GM23338 (cell line): ENCODE results near the gene CNOT4. TPM values are rescaled to one million over a fixed set of nuclear protein-coding genes. Genes with fewer than 3 reads are reported as not detected.

Source experiments
- ATAC-seq: fragments of 200-7000 bp; cut with Tn5 transposase; 3 replicates; pipeline ENCODE4 v1.9.1; 2020
- DNase-seq: peaks from one replicate; pipeline ENCODE4 v3.0.0-alpha.2; 2015; ENCODE audit warnings: low spot score
- H2AFZ ChIP-seq: fragments of 200-600 bp; sonication (generic); 2 replicates; pipeline ENCODE4 v1.8.0; 2016; ENCODE audit warnings: antibody characterized with exemption, mild to moderate bottlenecking, moderate library complexity
- H3F3A ChIP-seq: fragments of 200-600 bp; sonication (generic); replicated peaks from 2 replicates; pipeline ENCODE4 v1.8.0; 2017; ENCODE audit warnings: antibody characterized with exemption, mixed run types, low read depth
- H3K27ac ChIP-seq: fragments of 200-600 bp; sonication (generic); 2 replicates; pipeline ENCODE4 v1.6.1; 2016; ENCODE audit warnings: low read depth
- H3K27me3 ChIP-seq: fragments of 200-600 bp; sonication (generic); 2 replicates; pipeline ENCODE4 v1.8.0; 2016; ENCODE audit warnings: mild to moderate bottlenecking, mixed run types, moderate library complexity; ENCODE audit not compliant: insufficient read depth
- H3K36me3 ChIP-seq: fragments of 200-600 bp; sonication (generic); 2 replicates; pipeline ENCODE4 v1.8.0; 2016; ENCODE audit warnings: mild to moderate bottlenecking; ENCODE audit not compliant: insufficient read depth
- H3K4me1 ChIP-seq: fragments of 200-600 bp; sonication (generic); 2 replicates; pipeline ENCODE4 v1.8.0; 2016; ENCODE audit warnings: mild to moderate bottlenecking, moderate library complexity; ENCODE audit not compliant: insufficient read depth
- H3K4me2 ChIP-seq: fragments of 200-600 bp; sonication (generic); 2 replicates; pipeline ENCODE4 v1.7.1; 2017; ENCODE audit warnings: mixed run types
- H3K4me3 ChIP-seq: fragments of 200-600 bp; sonication (generic); 2 replicates; pipeline ENCODE4 v1.6.1; 2016; ENCODE audit warnings: mixed run types
- H3K79me2 ChIP-seq: fragments of 200-600 bp; sonication (generic); replicated peaks from 2 replicates; pipeline ENCODE4 v1.8.0; 2017; ENCODE audit warnings: mild to moderate bottlenecking; ENCODE audit not compliant: insufficient read depth
- H3K9me2 ChIP-seq: fragments of 200-600 bp; sonication (generic); 2 replicates; pipeline ENCODE4 v1.8.0; 2017; ENCODE audit not compliant: insufficient read depth
- H4K20me1 ChIP-seq: fragments of 200-600 bp; sonication (generic); replicated peaks from 2 replicates; pipeline ENCODE4 v1.8.0; 2017; ENCODE audit warnings: mild to moderate bottlenecking; ENCODE audit not compliant: insufficient read depth
- H3K27ac Mint-ChIP-seq: 2 replicates; pipeline ENCODE4 v1.8.0; 2020; ENCODE audit warnings: inconsistent platforms, mild to moderate bottlenecking, moderate library complexity, mixed read lengths
- H3K27me3 Mint-ChIP-seq: 3 replicates; pipeline ENCODE4 v1.8.0; 2022; ENCODE audit warnings: low read depth, mild to moderate bottlenecking, moderate library complexity, mixed read lengths, inconsistent platforms; ENCODE audit not compliant: insufficient read depth, poor library complexity
- H3K36me3 Mint-ChIP-seq: 3 replicates; pipeline ENCODE4 v1.8.0; 2021; ENCODE audit warnings: low read depth, mild to moderate bottlenecking, inconsistent platforms, moderate library complexity, mixed read lengths
- H3K4me1 Mint-ChIP-seq: 3 replicates; pipeline ENCODE4 v1.8.0; 2020; ENCODE audit warnings: mild to moderate bottlenecking, inconsistent platforms, mixed read lengths
- H3K4me3 Mint-ChIP-seq: 3 replicates; pipeline ENCODE4 v1.8.0; 2021; ENCODE audit warnings: moderate library complexity, mild to moderate bottlenecking, inconsistent platforms, mixed read lengths
- H3K9me3 Mint-ChIP-seq: 3 replicates; pipeline ENCODE4 v1.8.0; 2020; ENCODE audit warnings: moderate library complexity, mild to moderate bottlenecking, inconsistent platforms, mixed read lengths
- CREB1 ChIP-seq: fragments of 250-450 bp; sonication (Bioruptor Pico); IDR thresholded peaks from 2 replicates; pipeline ENCODE4 v1.5.0; 2020; ENCODE audit warnings: low read depth, mild to moderate bottlenecking, moderate library complexity
- EZH2 ChIP-seq: fragments of 200-600 bp; sonication (generic); IDR thresholded peaks from one replicate; pipeline ENCODE4 v1.8.0; 2017; ENCODE audit warnings: antibody characterized with exemption, mild to moderate bottlenecking, low read depth; ENCODE audit not compliant: unreplicated experiment
- EZH2phosphoT487 ChIP-seq: fragments of 200-600 bp; sonication (generic); IDR thresholded peaks from one replicate; pipeline ENCODE4 v1.8.1; 2018; ENCODE audit warnings: antibody characterized with exemption; ENCODE audit not compliant: unreplicated experiment
- JUNB ChIP-seq: IDR thresholded peaks from one replicate; pipeline ENCODE4 v1.6.1; 2016; ENCODE audit warnings: antibody characterized with exemption; ENCODE audit not compliant: unreplicated experiment
- NANOG ChIP-seq: IDR thresholded peaks from 2 replicates; pipeline ENCODE4 v1.6.1; 2016; ENCODE audit warnings: antibody characterized with exemption, borderline replicate concordance
- POLR2AphosphoS5 ChIP-seq: IDR thresholded peaks from 2 replicates; pipeline ENCODE4 v1.6.1; 2016; ENCODE audit warnings: antibody characterized with exemption, low read depth
- STAT1 ChIP-seq: IDR thresholded peaks from one replicate; pipeline ENCODE4 v1.6.1; 2016; ENCODE audit warnings: antibody characterized with exemption; ENCODE audit not compliant: unreplicated experiment
- ZNF114 ChIP-seq: fragments of 250-450 bp; sonication (Bioruptor Pico); IDR thresholded peaks from 2 replicates; pipeline ENCODE4 v1.5.0; 2020; ENCODE audit warnings: mild to moderate bottlenecking, moderate library complexity
- ZNF331 ChIP-seq: fragments of 250-450 bp; sonication (Bioruptor Pico); IDR thresholded peaks from 2 replicates; pipeline ENCODE4 v1.5.0; 2020; ENCODE audit warnings: low read depth, mild to moderate bottlenecking, moderate library complexity
- polyA plus RNA-seq: library from polyadenylated mRNA; unstranded; fragments of >200 nt; fragmentation: Nextera tagmentation; extraction: Ambion mirVana; gene quantifications from 2 replicates; pipeline ENCODE4 v1.2.1, GENCODE V29; 2016
- total RNA-seq: library from RNA; depleted of rRNA; stranded (reverse); fragments of >200 nt; shearing (Covaris generic); gene quantifications from 2 replicates; pipeline ENCODE4 v1.2.3, GENCODE V29; 2014
- TF ChIP-seq, protein P1 (sequence below): IDR thresholded peaks from 2 replicates; pipeline ENCODE4 v1.6.1; 2016; ENCODE audit warnings: antibody characterized with exemption
- TF ChIP-seq, protein P2 (sequence below): fragments of 250-450 bp; sonication (Bioruptor Pico); IDR thresholded peaks from 2 replicates; pipeline ENCODE4 v1.5.0; 2020; ENCODE audit warnings: mild to moderate bottlenecking, moderate library complexity
- TF ChIP-seq, protein P3 (sequence below), 2 experiments: fragments of 200-600 bp in 1 of 2; sonication (generic) in 1 of 2; conservative IDR thresholded peaks; 2 replicates each; pipeline versions ENCODE4 v1.5.1 to v1.6.1; 2016 to 2017; ENCODE audit warnings: antibody characterized with exemption in 2 of 2, low read depth in 2 of 2, mild to moderate bottlenecking in 2 of 2, moderate library complexity in 1 of 2
- TF ChIP-seq, protein P4 (sequence below): IDR thresholded peaks from one replicate; pipeline ENCODE4 v1.6.1; 2018; ENCODE audit warnings: antibody characterized with exemption; ENCODE audit not compliant: unreplicated experiment

Gene CNOT4
- total and polyA plus RNA-seq, 2 experiments from 2014 or later: 18.9 to 26.2 TPM

DNA sequence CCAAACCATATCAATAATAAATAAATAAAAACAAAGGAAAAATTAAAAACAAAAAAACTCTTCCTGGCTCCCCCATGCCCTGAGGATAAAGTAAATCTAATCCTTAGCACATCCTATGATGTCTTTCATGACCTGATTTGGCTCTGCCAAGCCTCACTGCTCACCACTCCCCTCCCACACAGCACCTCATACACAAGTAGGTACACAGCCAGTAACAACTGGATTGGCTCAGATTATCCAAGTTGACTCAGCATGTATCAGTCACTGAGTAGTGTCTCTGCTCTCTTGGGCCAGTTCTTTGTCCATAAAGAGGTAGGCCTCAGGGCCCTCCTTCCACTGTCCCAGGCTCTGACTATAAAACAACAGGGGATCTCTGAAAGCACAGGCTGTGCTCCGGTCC is 176.7 kb downstream of the CNOT4 start (continued):
- no peak for TF ChIP-seq CREB1
- no peak for TF ChIP-seq EZH2phosphoT487
- TF ChIP-seq POLR2AphosphoS5: no peak

DNA sequence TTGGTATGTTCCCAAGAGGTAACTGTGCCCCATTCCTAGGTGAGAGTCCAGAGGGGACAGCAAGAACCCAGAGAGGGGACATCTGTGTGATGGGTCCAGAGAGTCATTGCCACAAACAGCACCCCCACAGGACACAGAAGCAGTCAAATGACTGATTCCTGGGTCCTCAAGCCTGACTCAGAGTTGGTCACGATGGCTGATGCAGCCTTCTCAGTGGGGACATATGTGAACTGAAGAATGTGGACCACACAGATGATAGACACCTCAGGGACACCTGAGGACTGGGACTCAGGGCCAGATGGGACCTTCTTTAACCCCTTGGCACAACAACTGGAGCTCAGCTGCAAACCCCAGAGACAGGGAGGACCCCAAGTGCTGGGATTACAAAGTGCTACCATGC is 179.8 kb downstream of the CNOT4 start:
- Histone ChIP-seq H4K20me1 (no peaks in the 10 kb centered on the region), H3K4me3 (no peak overlapping the region), H3K79me2 (no peaks in the 10 kb centered on the region), H3K4me1 (no peaks in the 10 kb centered on the region), H2AFZ (no peak overlapping the region), H3K27me3 (no peaks in the 10 kb centered on the region), H3K36me3 (no peaks in the 10 kb centered on the region), H3K4me2 (no peak overlapping the region), H3K27ac (no peak overlapping the region), H3F3A (no peaks in the 10 kb centered on the region), H3K9me2 (0 out of 2 replicates have a peak, but pooled peaks cover 6% of the 10 kb centered on the region)
- no peak for DNase-seq
- H3K9me3 Mint-ChIP-seq: peaks cover 12% of the 10 kb centered on the region
- H3K36me3 Mint-ChIP-seq: no peaks in the 10 kb centered on the region
- peaks cover 2% of the 10 kb centered on the region for H3K27me3 Mint-ChIP-seq
- H3K27ac Mint-ChIP-seq: no peak overlapping the region
- no peak for ATAC-seq
- H3K4me1 Mint-ChIP-seq: peaks cover under 1% of the 10 kb centered on the region; the same call in 2 of the 3 replicates
- no peak overlapping the region for H3K4me3 Mint-ChIP-seq
- TF ChIP-seq NANOG (no peak), EZH2phosphoT487 (no peak), ZNF114 (CRISPR knock-in tag) (no peak), JUNB (no peak), ZNF331 (CRISPR knock-in tag) (no peak), EZH2 (no peak), POLR2AphosphoS5 (no peak), STAT1 (no peak), CREB1 (no peak)
- TF ChIP-seq, protein P1, sequence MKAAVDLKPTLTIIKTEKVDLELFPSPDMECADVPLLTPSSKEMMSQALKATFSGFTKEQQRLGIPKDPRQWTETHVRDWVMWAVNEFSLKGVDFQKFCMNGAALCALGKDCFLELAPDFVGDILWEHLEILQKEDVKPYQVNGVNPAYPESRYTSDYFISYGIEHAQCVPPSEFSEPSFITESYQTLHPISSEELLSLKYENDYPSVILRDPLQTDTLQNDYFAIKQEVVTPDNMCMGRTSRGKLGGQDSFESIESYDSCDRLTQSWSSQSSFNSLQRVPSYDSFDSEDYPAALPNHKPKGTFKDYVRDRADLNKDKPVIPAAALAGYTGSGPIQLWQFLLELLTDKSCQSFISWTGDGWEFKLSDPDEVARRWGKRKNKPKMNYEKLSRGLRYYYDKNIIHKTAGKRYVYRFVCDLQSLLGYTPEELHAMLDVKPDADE: no peak
- TF ChIP-seq, protein P2, sequence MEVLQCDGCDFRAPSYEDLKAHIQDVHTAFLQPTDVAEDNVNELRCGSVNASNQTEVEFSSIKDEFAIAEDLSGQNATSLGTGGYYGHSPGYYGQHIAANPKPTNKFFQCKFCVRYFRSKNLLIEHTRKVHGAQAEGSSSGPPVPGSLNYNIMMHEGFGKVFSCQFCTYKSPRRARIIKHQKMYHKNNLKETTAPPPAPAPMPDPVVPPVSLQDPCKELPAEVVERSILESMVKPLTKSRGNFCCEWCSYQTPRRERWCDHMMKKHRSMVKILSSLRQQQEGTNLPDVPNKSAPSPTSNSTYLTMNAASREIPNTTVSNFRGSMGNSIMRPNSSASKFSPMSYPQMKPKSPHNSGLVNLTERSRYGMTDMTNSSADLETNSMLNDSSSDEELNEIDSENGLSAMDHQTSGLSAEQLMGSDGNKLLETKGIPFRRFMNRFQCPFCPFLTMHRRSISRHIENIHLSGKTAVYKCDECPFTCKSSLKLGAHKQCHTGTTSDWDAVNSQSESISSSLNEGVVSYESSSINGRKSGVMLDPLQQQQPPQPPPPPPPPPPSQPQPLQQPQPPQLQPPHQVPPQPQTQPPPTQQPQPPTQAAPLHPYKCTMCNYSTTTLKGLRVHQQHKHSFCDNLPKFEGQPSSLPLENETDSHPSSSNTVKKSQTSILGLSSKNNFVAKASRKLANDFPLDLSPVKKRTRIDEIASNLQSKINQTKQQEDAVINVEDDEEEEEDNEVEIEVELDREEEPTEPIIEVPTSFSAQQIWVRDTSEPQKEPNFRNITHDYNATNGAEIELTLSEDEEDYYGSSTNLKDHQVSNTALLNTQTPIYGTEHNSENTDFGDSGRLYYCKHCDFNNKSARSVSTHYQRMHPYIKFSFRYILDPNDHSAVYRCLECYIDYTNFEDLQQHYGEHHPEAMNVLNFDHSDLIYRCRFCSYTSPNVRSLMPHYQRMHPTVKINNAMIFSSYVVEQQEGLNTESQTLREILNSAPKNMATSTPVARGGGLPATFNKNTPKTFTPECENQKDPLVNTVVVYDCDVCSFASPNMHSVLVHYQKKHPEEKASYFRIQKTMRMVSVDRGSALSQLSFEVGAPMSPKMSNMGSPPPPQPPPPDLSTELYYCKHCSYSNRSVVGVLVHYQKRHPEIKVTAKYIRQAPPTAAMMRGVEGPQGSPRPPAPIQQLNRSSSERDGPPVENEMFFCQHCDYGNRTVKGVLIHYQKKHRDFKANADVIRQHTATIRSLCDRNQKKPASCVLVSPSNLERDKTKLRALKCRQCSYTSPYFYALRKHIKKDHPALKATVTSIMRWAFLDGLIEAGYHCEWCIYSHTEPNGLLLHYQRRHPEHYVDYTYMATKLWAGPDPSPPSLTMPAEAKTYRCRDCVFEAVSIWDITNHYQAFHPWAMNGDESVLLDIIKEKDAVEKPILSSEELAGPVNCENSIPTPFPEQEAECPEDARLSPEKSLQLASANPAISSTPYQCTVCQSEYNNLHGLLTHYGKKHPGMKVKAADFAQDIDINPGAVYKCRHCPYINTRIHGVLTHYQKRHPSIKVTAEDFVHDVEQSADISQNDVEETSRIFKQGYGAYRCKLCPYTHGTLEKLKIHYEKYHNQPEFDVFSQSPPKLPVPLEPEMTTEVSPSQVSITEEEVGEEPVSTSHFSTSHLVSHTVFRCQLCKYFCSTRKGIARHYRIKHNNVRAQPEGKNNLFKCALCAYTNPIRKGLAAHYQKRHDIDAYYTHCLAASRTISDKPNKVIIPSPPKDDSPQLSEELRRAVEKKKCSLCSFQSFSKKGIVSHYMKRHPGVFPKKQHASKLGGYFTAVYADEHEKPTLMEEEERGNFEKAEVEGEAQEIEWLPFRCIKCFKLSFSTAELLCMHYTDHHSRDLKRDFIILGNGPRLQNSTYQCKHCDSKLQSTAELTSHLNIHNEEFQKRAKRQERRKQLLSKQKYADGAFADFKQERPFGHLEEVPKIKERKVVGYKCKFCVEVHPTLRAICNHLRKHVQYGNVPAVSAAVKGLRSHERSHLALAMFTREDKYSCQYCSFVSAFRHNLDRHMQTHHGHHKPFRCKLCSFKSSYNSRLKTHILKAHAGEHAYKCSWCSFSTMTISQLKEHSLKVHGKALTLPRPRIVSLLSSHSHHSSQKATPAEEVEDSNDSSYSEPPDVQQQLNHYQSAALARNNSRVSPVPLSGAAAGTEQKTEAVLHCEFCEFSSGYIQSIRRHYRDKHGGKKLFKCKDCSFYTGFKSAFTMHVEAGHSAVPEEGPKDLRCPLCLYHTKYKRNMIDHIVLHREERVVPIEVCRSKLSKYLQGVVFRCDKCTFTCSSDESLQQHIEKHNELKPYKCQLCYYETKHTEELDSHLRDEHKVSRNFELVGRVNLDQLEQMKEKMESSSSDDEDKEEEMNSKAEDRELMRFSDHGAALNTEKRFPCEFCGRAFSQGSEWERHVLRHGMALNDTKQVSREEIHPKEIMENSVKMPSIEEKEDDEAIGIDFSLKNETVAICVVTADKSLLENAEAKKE (CRISPR knock-in tag): no peak
- TF ChIP-seq, protein P3, sequence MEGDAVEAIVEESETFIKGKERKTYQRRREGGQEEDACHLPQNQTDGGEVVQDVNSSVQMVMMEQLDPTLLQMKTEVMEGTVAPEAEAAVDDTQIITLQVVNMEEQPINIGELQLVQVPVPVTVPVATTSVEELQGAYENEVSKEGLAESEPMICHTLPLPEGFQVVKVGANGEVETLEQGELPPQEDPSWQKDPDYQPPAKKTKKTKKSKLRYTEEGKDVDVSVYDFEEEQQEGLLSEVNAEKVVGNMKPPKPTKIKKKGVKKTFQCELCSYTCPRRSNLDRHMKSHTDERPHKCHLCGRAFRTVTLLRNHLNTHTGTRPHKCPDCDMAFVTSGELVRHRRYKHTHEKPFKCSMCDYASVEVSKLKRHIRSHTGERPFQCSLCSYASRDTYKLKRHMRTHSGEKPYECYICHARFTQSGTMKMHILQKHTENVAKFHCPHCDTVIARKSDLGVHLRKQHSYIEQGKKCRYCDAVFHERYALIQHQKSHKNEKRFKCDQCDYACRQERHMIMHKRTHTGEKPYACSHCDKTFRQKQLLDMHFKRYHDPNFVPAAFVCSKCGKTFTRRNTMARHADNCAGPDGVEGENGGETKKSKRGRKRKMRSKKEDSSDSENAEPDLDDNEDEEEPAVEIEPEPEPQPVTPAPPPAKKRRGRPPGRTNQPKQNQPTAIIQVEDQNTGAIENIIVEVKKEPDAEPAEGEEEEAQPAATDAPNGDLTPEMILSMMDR (conservative IDR thresholded peaks at IDR 0.05; ENCODE audit: low read depth in 2 of 2): no peak
- TF ChIP-seq, protein P4, sequence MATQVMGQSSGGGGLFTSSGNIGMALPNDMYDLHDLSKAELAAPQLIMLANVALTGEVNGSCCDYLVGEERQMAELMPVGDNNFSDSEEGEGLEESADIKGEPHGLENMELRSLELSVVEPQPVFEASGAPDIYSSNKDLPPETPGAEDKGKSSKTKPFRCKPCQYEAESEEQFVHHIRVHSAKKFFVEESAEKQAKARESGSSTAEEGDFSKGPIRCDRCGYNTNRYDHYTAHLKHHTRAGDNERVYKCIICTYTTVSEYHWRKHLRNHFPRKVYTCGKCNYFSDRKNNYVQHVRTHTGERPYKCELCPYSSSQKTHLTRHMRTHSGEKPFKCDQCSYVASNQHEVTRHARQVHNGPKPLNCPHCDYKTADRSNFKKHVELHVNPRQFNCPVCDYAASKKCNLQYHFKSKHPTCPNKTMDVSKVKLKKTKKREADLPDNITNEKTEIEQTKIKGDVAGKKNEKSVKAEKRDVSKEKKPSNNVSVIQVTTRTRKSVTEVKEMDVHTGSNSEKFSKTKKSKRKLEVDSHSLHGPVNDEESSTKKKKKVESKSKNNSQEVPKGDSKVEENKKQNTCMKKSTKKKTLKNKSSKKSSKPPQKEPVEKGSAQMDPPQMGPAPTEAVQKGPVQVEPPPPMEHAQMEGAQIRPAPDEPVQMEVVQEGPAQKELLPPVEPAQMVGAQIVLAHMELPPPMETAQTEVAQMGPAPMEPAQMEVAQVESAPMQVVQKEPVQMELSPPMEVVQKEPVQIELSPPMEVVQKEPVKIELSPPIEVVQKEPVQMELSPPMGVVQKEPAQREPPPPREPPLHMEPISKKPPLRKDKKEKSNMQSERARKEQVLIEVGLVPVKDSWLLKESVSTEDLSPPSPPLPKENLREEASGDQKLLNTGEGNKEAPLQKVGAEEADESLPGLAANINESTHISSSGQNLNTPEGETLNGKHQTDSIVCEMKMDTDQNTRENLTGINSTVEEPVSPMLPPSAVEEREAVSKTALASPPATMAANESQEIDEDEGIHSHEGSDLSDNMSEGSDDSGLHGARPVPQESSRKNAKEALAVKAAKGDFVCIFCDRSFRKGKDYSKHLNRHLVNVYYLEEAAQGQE: no peak
